Measurements from ENCODE around the gene SLIT3.

DNA sequence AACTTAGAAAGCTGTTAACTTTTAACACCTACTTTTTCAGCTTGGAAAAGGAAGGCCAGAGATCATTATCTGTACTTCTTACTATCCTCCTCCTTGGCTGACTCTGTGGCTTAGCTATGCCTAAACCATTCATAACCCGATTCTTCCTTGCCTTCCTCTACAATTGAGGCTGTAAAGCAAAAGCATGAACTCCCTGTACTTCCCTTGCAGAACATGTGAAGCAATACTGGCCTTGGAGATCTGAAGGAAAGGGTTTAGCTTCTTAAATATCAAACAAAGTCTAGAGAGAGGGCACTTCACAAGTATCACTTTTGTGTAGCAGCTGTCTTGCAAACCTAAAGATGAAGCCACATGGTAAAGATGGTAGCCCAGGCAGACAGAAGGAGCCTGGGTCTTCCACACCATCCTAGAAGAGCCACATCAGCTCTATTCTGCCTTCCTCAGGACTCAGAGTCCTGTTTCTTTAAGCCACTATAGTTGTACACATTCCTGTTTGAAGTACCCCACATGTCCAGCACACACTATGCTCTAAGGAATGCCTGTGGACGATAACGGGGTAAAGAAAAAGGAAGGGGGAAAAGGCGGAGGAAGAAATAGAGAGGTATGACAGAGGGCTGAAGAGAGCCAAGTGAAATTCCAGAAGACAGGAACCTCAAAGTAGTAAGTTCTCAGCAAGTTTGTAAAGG, 169.2 kb downstream of the SLIT3 start:
- TF ChIP-seq L3MBTL2 (conservative IDR thresholded peaks at IDR 0.05) (no peak), SP1 (IDR thresholded peaks at IDR 0.05) (no peak), FOXM1 (IDR thresholded peaks at IDR 0.05; ENCODE audit: borderline replicate concordance) (no peak)
- TF ChIP-seq, protein P1, sequence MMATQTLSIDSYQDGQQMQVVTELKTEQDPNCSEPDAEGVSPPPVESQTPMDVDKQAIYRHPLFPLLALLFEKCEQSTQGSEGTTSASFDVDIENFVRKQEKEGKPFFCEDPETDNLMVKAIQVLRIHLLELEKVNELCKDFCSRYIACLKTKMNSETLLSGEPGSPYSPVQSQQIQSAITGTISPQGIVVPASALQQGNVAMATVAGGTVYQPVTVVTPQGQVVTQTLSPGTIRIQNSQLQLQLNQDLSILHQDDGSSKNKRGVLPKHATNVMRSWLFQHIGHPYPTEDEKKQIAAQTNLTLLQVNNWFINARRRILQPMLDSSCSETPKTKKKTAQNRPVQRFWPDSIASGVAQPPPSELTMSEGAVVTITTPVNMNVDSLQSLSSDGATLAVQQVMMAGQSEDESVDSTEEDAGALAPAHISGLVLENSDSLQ (IDR thresholded peaks at IDR 0.05), result no peak
